DND-41 (cell line): Measurements from ENCODE around the gene GALNT4.

Source experiments
- ATAC-seq: fragments of 200-7000 bp; cut with Tn5 transposase; 3 replicates; pipeline ENCODE4 v1.9.1; 2021; ENCODE audit warnings: low read depth; ENCODE audit not compliant: insufficient read depth
- DNase-seq: peaks from one replicate; pipeline ENCODE4 v3.0.0-alpha.2; 2020
- H2AFZ ChIP-seq: 2 replicates; pipeline ENCODE4 v1.6.0; 2012; ENCODE audit warnings: low read depth, low read length
- H3K27ac ChIP-seq: 2 replicates; pipeline ENCODE4 v1.5.1; 2012; ENCODE audit warnings: low read length, inconsistent platforms
- H3K27me3 ChIP-seq: fragments of 200-600 bp; sonication (generic); 2 replicates; pipeline ENCODE4 v1.6.0; 2012; ENCODE audit warnings: low read length, mild to moderate bottlenecking, inconsistent platforms; ENCODE audit not compliant: insufficient read depth, poor library complexity
- H3K36me3 ChIP-seq: 2 replicates; pipeline ENCODE4 v1.5.1; 2012; ENCODE audit warnings: low read length, inconsistent platforms; ENCODE audit not compliant: insufficient read depth
- H3K4me1 ChIP-seq: 2 replicates; pipeline ENCODE4 v1.5.1; 2012; ENCODE audit warnings: mild to moderate bottlenecking, low read length; ENCODE audit not compliant: insufficient read depth
- H3K4me2 ChIP-seq: 2 replicates; pipeline ENCODE4 v1.6.0; 2012; ENCODE audit warnings: mild to moderate bottlenecking, moderate library complexity, low read length, inconsistent platforms; ENCODE audit not compliant: insufficient read depth
- H3K4me3 ChIP-seq, 2 experiments: fragments of 200-600 bp in 1 of 2; shearing (Covaris generic) in 1 of 2; 2 replicates each; pipeline ENCODE4 v1.5.1; 2012 to 2016; ENCODE audit warnings: inconsistent platforms in 2 of 2, low read length in 2 of 2, mild to moderate bottlenecking in 2 of 2, low read depth in 1 of 2, moderate library complexity in 1 of 2
- H3K79me2 ChIP-seq: 2 replicates; pipeline ENCODE4 v1.6.0; 2012; ENCODE audit warnings: low read length, inconsistent platforms; ENCODE audit not compliant: insufficient read depth
- H3K9ac ChIP-seq: 2 replicates; pipeline ENCODE4 v1.6.0; 2012; ENCODE audit warnings: low read depth, mild to moderate bottlenecking, inconsistent platforms, low read length, moderate library complexity
- H3K9me3 ChIP-seq: 2 replicates; pipeline ENCODE4 v1.5.1; 2012; ENCODE audit warnings: low read length, moderate library complexity, mild to moderate bottlenecking, inconsistent platforms; ENCODE audit not compliant: insufficient read depth, severe bottlenecking
- H4K20me1 ChIP-seq: 2 replicates; pipeline ENCODE4 v1.6.0; 2012; ENCODE audit warnings: low read length; ENCODE audit not compliant: insufficient read depth
- CTCF ChIP-seq: IDR thresholded peaks from 2 replicates; pipeline ENCODE4 v1.5.1; 2012; ENCODE audit warnings: borderline replicate concordance, low read length, moderate library complexity, mild to moderate bottlenecking; ENCODE audit not compliant: poor library complexity, severe bottlenecking; ENCODE audit errors: extremely low read depth
- EZH2 ChIP-seq: IDR thresholded peaks from 3 replicates; pipeline ENCODE4 v1.6.1; 2012; ENCODE audit warnings: borderline replicate concordance, low read depth, mild to moderate bottlenecking, moderate library complexity, low read length, inconsistent platforms; ENCODE audit not compliant: severe bottlenecking

Gene GALNT4

GRCh38 chr12:89474615-89475014 lies 50.0 kb downstream of the GALNT4 start:
- TF ChIP-seq EZH2 (no peak), CTCF (no peak)
- ATAC-seq = no peak
- no peak for DNase-seq
- no peaks in the 10 kb centered on the region for H4K20me1 ChIP-seq
- no peak overlapping the region for H3K27ac ChIP-seq
- H3K4me3 ChIP-seq = no peak overlapping the region
- no peak overlapping the region for H3K9ac ChIP-seq
- H2AFZ ChIP-seq = no peak overlapping the region
- H3K79me2 ChIP-seq = no peaks in the 10 kb centered on the region
- peaks cover under 1% of the 10 kb centered on the region; the same call in 1 of the 2 replicates for H3K36me3 ChIP-seq
- peaks cover 3% of the 10 kb centered on the region for H3K4me1 ChIP-seq
- no peak overlapping the region for H3K4me2 ChIP-seq
- no peaks in the 10 kb centered on the region for H3K9me3 ChIP-seq
- H3K27me3 ChIP-seq = no peaks in the 10 kb centered on the region
